ENCODE results near the gene DMPK. TPM values are rescaled to one million over a fixed set of nuclear protein-coding genes. Genes with fewer than 3 reads are reported as not detected.

The DMPK gene
- total and polyA plus RNA-seq, 9 of the 15 experiments (the other 6 are each of a cell fraction or from before 2014, with no cell fraction given), result 0.24 to 31.3 (median 7.3) TPM

DNA sequence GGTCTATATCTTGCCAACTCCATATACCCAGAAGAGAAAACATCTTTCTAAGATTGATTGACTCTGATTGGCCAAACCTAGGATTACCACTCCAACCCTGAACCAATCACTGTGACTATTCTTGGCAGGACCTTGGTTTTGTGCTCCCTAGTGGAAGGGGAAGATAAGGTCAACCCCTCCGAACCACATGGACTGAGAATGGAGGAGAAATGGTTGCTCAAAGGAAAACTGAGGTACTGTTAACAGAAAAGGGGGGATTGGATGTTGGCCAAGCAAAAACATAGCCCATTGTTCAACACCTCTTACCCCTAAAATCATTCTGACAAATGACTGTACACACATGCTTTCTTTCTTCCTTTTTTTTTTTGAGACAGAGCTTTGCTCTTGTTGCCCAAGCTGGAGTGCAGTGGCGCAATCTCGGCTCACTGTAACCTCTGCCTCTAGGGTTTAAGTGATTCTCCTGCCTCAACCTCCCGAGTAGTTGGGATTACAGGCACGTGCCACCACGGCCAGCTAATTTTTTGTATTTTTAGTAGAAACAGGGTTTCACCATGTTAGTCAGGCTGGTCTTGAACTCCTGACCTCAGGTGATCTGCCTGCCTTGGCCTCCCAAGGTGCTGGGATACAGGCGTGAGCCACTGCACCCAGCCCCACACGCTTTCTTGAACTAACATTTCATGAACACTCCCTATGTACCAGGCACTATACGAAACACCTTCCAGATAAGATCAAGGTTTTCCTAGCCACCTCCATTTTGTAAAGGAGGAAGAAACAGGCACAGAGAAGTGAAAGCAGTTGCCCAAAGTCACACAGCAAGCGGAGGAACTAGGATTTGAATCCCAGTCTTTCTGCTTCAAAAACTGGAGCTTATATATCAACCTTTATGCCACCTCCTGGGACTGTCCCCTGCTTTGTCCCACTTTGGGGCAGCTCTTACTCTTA lies 42.5 kb downstream of the DMPK start (continued):
- TF ChIP-seq, protein P1, sequence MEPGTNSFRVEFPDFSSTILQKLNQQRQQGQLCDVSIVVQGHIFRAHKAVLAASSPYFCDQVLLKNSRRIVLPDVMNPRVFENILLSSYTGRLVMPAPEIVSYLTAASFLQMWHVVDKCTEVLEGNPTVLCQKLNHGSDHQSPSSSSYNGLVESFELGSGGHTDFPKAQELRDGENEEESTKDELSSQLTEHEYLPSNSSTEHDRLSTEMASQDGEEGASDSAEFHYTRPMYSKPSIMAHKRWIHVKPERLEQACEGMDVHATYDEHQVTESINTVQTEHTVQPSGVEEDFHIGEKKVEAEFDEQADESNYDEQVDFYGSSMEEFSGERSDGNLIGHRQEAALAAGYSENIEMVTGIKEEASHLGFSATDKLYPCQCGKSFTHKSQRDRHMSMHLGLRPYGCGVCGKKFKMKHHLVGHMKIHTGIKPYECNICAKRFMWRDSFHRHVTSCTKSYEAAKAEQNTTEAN (CRISPR knock-in tag; IDR thresholded peaks at IDR 0.05), result no peak
- TF ChIP-seq, protein P2, sequence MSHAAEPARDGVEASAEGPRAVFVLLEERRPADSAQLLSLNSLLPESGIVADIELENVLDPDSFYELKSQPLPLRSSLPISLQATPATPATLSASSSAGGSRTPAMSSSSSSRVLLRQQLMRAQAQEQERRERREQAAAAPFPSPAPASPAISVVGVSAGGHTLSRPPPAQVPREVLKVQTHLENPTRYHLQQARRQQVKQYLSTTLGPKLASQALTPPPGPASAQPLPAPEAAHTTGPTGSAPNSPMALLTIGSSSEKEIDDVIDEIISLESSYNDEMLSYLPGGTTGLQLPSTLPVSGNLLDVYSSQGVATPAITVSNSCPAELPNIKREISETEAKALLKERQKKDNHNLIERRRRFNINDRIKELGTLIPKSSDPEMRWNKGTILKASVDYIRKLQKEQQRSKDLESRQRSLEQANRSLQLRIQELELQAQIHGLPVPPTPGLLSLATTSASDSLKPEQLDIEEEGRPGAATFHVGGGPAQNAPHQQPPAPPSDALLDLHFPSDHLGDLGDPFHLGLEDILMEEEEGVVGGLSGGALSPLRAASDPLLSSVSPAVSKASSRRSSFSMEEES (CRISPR knock-in tag; IDR thresholded peaks at IDR 0.05), result no peak
- TF ChIP-seq SMAD4 (CRISPR knock-in tag; conservative IDR thresholded peaks at IDR 0.05) (0 out of 2 replicates have a peak, but pooled peaks have one; percentile 48), SRSF3 (IDR thresholded peaks at IDR 0.05; ENCODE audit: insufficient read depth, low read length) (no peak), FOXA3 (CRISPR knock-in tag; conservative IDR thresholded peaks at IDR 0.05 in 1 of 2, IDR thresholded peaks at IDR 0.05 in 1 of 2) (no peak), ESRRA (IDR thresholded peaks at IDR 0.05; ENCODE audit: borderline replicate concordance, low read depth) (peak; percentile 93), RFX1 (IDR thresholded peaks at IDR 0.05) (no peak), SAP30 (IDR thresholded peaks at IDR 0.05; ENCODE audit: borderline replicate concordance, insufficient read depth, low read depth, low read length, poor library complexity, severe bottlenecking) (no peak), ZFP36 (IDR thresholded peaks at IDR 0.05; ENCODE audit: low read depth, low read length, partially characterized antibody) (peak; percentile 94), SNRNP70 (optimal IDR thresholded peaks at IDR 0.05; ENCODE audit: low read depth, low read length) (no peak), ARID1B (IDR thresholded peaks at IDR 0.05) (peak; percentile 15; the same call in 1 of the 2 replicates), MEF2A (IDR thresholded peaks at IDR 0.05; ENCODE audit: control insufficient read depth, low read depth, low read length) (no peak), MEF2D (tag; conservative IDR thresholded peaks at IDR 0.05; ENCODE audit: low read depth) (no peak; the same call in 1 of the 2 replicates), L3MBTL2 (IDR thresholded peaks at IDR 0.05) (peak; percentile 87), SIX5 (IDR thresholded peaks at IDR 0.05; ENCODE audit: borderline replicate concordance in 1 of 2, insufficient read depth in 1 of 2, low read depth in 1 of 2, low read length in 2 of 2) (peak in 1 of 2 experiments; percentile 11; a peak in 1 of 4 replicates), ZNF551 (CRISPR knock-in tag; IDR thresholded peaks at IDR 0.05) (no peak), MYBL2 (IDR thresholded peaks at IDR 0.05; ENCODE audit: low read depth) (no peak), MYBL2 (CRISPR knock-in tag; IDR thresholded peaks at IDR 0.05; ENCODE audit: borderline replicate concordance) (no peak), BACH1 (tag; IDR thresholded peaks at IDR 0.05) (peak; percentile 70)
- TF ChIP-seq, protein P3, sequence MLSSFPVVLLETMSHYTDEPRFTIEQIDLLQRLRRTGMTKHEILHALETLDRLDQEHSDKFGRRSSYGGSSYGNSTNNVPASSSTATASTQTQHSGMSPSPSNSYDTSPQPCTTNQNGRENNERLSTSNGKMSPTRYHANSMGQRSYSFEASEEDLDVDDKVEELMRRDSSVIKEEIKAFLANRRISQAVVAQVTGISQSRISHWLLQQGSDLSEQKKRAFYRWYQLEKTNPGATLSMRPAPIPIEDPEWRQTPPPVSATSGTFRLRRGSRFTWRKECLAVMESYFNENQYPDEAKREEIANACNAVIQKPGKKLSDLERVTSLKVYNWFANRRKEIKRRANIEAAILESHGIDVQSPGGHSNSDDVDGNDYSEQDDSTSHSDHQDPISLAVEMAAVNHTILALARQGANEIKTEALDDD (IDR thresholded peaks at IDR 0.05), result no peak
- TF ChIP-seq, protein P4, sequence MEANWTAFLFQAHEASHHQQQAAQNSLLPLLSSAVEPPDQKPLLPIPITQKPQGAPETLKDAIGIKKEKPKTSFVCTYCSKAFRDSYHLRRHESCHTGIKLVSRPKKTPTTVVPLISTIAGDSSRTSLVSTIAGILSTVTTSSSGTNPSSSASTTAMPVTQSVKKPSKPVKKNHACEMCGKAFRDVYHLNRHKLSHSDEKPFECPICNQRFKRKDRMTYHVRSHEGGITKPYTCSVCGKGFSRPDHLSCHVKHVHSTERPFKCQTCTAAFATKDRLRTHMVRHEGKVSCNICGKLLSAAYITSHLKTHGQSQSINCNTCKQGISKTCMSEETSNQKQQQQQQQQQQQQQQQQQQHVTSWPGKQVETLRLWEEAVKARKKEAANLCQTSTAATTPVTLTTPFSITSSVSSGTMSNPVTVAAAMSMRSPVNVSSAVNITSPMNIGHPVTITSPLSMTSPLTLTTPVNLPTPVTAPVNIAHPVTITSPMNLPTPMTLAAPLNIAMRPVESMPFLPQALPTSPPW (CRISPR knock-in tag; IDR thresholded peaks at IDR 0.05), result peak; percentile 57

Measured in K562 (cell line).